Measurements from ENCODE around the gene CAPZA2. TPM values are rescaled to one million over a fixed set of nuclear protein-coding genes. Genes with fewer than 3 reads are reported as not detected.
"Not testable (repeated sequence)": the region's sequence is repeated elsewhere in the genome, so short reads cannot be mapped to it uniquely, and the experiment has no call there.

CAPZA2 gene
- total RNA-seq, 1 donor from 2014 or later = 118 TPM

DNA sequence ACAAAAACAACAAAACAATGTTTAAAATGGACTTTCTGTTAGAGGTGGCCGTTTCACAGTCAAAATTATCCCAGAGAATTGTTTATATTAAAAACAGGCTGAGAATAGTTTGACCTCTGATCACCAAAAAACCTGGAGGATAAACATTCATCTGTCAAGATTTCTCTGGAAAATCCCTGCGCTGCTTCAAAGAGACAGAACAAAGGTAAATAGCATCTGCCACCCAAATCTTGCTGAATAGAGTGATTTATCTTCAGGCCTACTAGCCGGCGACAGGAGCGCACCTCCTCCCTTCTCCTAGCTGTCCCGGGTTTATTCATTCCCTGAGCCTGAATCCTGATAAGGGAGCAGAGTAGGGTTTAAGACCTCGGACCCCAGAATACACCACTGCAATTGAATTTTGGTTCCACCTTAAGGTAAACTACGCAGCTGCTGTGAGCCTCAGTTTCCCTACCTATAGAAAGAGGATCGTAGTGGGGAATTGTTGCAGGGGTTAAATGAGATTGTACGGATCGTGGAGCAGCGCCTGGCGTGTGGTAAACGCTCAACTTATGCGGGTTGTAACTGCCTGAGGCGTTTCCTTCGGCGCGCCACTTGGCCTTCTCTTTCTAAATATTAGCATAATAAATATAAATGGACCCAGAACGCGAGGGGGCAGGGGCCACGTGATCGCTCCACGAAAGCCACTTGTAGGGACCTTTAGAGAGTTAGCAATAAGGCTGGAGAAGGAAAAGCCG is 90.4 kb downstream of the CAPZA2 start:
- intact Hi-C loops (cut with micrococcal nuclease) = loop anchor here (1.0 to 5.0 kb wide), 4 partner anchors 23 to 741 kb away; partner anchors contain the start of genes CAPZA2 and TES

DNA sequence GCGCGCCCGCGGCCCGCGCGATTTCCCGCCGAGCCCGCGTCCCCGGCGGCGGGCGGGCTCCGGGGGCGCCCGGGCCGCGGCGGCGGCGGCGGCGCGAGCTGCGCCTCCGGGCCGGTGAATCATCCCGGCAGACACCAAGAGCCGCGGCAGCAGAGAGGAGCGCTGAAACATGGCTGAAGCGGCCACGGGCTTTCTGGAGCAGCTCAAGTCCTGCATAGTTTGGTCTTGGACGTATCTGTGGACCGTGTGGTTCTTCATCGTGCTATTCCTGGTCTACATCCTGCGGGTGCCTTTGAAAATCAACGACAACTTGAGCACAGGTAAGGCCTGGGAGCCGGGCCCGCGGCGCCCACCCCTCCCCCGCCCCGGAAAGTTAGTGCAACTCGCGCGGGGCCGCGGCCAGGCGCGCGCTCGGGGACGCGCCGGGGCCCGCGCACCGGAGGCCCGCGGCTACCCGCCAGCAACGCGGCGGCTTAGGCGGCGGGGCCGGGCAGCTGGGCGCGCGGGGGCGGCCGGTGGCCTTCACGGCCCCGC is 91.1 kb downstream of the CAPZA2 start, which contains the start of gene ST7:
Gene ST7 (plus strand): TSS at position 130 of the 534 bp plus-strand sequence. CDS start 40 bp downstream, at position 170.
- intact Hi-C loops (cut with micrococcal nuclease) = loop anchor here (1.0 to 5.0 kb wide), 4 partner anchors 23 to 741 kb away; partner anchors contain the start of genes CAPZA2 and TES

DNA sequence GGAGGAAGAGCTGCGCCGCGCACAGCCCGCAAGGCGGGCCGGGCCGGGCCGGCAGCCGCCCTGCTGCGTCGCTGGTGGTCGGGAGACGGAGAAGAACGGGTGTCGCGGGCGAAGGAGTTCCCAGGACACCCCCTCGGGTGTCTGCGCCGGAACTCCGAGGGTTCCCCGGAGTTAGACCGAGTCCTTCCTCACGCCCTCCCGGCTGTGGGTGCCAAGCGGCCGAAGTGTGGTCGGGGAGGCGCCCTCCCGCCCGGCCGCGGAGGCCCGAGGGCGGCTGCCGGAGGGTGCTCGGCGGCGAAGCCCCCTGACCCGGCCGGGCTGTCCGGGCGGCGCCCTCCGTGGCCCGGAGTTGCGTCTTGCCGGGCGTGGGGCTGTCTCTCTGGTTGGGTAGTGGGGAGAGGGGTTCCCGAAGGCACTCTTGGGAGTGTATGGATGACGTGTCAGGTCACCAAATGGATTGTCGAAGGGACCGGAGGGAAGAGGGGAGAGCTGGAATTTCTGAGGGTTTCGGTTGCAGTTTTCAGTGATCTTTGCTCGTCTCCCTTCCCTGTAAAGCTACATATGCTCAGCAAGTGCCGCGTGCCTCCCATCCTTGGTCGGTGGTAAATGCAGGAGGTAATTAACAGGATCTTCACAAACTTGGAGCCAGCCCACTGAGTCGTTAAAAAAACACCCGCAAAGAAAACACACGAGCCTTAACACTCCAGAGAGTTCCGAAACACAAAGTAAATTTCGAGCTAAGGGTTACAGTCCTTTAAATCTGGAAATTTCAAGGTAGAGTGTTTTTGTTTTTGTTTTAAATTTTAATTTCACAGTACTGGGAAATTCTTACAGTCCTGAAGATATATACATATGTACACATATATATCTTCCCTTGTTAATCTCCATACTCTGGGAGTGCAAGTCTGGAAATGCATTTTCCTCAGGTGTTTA is 91.8 kb downstream of the CAPZA2 start:
- intact Hi-C loops (cut with micrococcal nuclease) = loop anchor here (1.0 to 5.0 kb wide), 5 partner anchors 24 to 1230 kb away; partner anchors contain the start of genes CAPZA2, LSM8 and TES

DNA sequence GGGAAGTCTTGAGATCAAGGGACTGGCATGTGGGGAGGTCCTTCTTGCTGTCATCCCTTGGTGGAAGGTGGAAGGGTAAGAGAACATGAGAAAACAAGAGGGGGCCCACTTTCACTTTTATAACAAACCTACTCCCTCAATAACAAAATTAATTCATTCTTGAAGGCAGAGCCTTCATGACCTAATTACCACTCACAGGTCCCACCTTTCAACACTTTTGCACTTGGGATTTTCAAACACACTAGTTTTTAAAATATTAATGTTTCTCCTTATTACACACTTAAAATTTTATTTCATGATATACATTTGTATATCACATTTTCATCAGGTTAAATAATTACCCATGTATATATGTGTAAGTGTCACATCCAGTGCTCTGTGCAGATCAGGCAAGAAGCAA is 93.0 kb downstream of the CAPZA2 start:
- intact Hi-C loops (cut with micrococcal nuclease) = no loop called here

DNA sequence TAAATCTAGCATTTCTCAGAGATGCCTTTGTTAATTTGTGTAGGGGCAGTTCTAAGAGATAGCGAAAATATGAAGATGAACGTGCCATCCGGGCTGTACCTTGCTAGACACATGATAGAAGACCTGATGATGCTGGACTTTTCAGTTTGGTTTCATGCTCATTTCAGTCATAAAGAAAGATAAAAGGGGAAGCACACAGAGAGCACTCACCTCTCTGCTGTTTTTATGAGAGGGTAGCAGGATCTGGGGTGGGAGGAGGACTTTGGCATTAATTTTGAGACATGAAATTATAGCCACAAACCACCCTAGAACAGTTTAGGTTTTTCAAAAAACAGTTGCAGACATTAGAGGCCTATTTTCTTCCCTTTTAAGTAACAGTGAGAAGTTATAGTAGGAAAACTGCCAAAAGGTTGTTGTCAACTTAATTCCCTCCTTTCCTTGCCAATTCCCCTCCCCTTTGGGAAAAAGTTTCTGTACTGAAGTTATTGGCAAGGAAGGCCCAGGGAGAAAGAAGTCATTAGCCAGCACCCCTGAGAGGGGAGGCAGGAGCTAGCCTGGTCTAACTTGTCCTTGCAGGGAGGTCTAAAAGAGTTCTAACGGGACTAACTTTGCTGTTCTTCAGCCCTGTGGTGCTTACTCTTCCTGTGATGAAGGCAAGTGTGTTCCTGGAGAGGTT is 93.6 kb downstream of the CAPZA2 start:
- intact Hi-C loops (cut with micrococcal nuclease) = no loop called here

DNA sequence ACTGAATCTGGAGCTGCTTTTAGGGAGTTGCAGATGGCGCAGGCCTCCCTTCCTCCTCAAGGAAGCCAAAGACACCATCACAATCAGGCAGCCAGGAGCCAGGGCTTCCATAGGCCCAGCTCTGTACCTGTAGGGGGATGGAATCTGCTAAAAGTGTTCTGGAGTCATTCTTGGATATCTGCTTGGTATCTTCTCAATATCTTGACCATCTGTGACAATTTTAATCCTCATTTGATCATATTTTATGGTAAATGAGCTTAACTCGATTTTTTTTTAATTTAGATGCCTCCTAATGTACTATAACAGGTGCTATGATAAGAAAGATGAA is 94.1 kb downstream of the CAPZA2 start:
- intact Hi-C loops (cut with micrococcal nuclease) = no loop called here

DNA sequence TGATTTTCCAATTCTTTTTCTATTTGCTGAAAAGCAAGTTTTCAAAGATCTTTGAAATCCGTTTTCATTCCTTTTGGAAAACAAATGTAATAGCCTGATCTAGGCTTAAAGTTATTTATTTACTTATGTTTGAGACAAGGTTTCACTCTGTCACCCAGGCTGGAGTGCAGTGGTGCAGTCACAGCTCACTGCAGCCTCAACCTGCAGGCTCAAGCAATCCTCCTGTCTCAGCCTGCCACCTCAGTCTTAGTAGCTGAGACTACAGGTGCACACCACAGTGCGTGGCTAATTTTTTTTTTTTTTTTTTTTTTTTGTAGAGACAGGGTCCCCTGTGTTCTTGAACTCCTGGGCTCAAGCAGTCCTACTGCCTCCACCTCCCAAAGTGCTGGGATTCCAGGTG is 95.5 kb downstream of the CAPZA2 start:
- intact Hi-C loops (cut with micrococcal nuclease) = no loop called here

DNA sequence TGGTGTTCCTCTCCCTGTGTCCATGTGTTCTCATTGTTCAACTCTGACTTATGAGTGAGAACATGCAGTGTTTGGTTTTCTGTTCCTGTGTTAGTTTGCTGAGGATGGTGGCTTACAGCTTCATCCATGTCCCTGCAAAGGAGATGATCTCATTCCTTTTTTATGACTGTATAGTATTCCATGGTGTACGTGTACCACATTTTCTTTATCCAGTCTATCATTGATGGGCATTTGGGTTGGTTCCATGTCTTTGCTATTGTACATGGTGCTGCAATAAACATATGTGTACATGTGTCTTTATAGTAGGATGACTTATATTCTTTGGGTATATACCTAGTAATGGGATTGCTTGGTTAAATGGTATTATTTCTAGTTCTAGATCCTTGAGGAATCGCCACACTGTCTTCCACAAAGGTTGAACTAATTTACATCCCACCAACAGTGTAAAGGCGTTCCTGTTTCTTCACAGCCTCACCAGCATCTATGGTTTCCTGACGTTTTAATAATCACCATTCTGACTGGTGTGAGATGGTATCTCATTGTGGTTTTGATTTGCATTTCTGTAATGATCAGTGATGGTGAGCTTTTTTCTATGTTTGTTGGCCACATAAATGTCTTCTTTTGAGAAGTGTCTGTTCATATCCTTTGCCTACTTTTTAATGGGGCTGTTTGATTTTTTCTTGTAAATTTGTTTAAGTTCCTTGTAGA is 99.7 kb downstream of the CAPZA2 start:
- intact Hi-C loops (cut with micrococcal nuclease) = not testable (repeated sequence)

DNA sequence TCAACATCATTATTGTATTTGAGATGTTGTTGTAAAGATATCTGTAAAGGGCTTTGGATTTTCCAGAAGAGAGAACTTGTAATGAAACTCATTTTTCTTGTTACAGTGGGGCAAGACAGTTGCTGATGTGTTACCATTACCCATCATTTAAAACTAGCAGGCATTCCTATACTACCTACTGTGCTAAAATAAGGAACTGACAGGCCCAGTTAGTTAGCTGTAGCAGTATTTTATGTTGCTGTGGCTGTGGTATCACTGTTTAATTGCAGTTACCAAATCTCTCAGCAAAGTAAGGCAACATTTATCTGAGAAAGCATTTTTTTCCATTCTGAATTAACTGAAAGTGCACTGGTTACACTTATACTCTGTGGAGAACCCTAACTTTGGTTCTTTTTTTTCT is 100.8 kb downstream of the CAPZA2 start:
- intact Hi-C loops (cut with micrococcal nuclease) = no loop called here

DNA sequence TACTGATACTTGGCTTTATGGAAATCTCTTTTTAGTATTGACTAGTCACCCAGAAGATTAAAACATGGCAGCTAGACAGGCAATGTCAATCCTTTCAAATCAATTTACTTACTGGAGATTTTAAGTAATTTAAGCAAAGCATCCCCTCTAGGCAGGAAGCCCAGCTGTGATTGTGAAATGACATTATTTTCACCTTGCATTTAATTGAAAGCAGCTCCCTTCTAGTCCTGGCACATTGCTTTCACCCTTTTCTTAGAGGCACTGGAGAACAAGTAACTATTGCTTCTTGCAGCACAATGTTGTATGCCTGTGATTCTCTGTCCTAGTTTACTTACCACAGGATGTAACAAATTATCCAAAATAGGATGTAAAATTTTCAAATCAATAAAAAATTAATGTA is 104.2 kb downstream of the CAPZA2 start:
- intact Hi-C loops (cut with micrococcal nuclease) = no loop called here

DNA sequence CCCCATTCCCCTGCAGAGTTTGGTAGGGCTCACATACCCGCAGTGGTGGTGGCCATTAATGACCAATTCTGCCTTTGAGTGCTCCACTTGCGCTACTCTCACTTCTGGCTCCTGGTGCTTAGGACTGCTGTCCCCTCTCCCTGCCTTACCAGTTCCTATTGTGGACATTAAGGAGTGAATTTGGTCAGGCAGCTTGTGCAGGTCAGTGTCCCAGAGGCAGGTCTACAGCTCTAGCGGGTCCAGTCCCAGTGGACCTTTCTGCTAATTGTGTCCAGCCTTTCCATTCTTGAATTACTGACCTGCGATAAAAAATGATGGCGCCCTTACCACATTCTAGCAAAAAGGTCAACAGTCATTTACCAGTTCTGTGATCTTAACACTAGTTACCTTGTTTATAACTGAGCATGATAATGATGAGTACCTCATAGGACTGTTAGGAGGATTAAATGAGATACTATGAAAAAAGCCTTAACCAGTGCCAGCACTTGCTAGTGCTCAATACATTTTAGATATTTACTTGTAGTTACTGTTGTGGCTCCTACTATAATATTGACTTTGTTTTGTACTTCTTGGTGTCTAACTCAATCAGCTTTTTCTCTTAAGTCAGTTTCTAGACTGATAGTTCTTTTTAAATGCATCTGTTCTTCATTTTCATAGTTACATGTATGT is 105.0 kb downstream of the CAPZA2 start:
- intact Hi-C loops (cut with micrococcal nuclease) = no loop called here

DNA sequence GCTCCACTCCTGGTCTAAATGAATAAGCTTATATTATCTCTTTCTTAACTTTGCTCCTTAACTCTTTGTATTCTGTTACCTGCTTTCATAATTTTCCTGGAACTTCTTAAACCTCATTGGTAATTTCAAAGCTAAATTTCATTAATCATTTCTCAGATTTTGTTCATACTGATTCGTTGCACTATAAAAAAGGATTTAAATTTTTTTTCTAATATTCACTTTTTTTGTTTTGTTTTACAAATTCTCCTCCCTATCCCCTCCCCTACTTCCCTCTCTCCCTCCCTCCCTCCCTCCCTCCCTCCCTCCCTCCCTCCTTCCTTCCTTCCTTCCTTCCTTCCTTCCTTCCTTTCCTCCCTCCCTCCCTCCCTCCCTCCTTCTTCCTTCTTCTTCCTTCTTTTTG is 105.6 kb downstream of the CAPZA2 start:
- intact Hi-C loops (cut with micrococcal nuclease) = no loop called here

DNA sequence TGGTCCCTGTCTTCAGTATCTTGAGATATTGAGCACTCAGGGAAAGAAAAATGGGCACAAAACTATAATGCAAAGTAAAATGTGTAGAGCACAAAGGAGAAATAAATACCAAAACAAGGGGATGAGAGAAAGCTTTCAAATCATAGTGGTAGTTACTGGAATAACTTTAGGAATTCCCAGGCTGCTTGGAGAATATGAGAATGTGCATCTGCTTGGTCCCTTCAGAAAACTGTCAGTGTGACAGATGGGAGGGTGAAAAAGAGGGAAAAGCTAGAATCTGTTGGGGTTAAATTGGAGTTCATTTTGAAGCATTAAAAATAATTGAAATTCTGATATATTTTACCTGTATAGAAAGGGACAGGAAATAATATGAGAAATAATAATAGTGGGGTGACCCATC is 106.2 kb downstream of the CAPZA2 start:
- intact Hi-C loops (cut with micrococcal nuclease) = no loop called here

DNA sequence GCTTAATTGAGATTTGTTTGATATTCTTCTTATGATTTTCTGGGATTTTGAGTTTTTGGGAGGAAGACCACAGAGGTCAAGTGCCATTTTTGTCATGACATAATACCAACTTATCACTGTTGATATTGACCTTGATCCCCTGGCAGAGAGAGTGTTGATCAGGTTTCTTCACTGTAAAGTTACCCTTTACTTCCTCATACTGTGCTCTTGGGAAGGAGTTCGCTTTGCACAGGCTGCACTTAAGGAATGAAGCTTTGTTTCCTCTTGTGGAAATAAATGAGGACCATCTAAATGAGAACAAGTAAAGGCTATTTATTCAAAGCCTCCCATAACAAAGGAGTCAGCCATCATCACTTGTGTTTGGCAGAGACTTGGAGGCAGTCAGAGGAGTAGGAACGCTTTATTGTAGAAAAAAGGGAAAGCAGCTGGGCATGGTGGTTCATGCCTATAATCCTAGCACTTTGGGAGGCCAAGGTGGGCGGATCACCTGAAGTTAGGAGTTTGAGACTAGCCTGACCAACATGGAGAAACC is 107.0 kb downstream of the CAPZA2 start:
- intact Hi-C loops (cut with micrococcal nuclease) = no loop called here

DNA sequence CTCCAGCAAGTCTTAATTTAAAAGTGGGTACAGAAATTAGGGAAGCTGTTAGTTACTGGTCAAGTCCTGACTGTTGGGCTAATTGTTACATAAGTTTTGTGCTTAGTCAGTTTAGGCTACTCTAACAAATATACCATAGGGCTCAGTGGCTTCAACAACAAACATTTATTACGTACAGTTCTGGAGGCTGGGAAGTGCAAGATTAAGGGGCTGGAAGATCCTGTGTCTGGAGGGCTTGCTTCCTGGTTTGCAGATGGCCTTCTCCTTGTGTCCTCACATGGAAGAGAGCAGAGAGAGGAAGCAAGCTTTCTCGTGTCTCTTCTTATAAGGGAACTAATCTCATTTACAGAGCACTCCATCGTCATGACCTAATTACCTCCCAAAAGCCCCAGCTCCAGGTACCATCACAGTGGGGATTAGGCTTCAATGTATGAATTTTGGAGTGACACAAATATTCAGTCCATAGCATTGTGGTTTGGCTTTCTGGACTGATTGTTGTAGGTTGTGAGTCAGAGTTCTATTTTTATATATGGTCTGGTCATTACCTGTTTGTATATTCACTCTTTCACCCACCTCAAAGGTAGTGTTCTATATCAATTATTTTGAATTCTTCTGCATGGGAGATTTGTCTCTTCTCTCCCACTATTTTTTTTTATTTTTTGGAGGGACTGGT is 108.0 kb downstream of the CAPZA2 start:
- intact Hi-C loops (cut with micrococcal nuclease) = no loop called here

DNA sequence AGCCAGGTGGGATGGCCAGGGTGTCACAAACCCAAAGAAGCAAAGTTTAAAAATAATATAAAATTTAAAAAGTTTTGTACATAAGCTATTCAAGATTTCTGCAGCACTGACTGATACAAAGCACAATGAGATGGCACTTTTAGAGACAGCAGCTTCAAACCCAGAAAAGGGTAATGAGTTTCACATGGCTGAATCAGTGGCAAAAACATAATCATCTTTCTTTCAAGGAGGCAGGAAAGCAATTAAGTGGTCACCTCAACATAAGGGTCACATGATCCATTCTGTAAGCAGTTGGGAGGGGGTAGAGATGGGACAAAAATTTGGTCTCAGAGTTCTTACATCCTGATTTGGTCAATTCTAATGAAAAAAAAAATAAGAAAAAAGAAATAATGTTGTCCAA is 108.8 kb downstream of the CAPZA2 start:
- intact Hi-C loops (cut with micrococcal nuclease) = not testable (repeated sequence)

Measured in T-helper 1 cell treated with Interleukin-12 subunit alpha and Interleukin-12 subunit beta and Interleukin-4 antibody, amounts not matched to agents 30 ng/mL and 1 ng/mL, for 36 hours (primary cell).